GM04503 (cell line): ENCODE data around the gene PCID2.

Source experiments
- DNase-seq: peaks from one replicate; pipeline ENCODE4 v3.0.0-alpha.2; 2012; ENCODE audit warnings: low read depth

PCID2 gene

GRCh38 chr13:113149711-113150549 is 58.5 kb downstream of the PCID2 start:
- DNase-seq, result no peak

GRCh38 chr13:113148940-113149503 is 59.4 kb downstream of the PCID2 start:
- DNase-seq, result no peak

- no peak for DNase-seq
These were observed 60.1 kb downstream of the PCID2 start for GRCh38 chr13:113148407-113148806.

GRCh38 chr13:113147206-113147605 is 61.3 kb downstream of the PCID2 start:
- no peak for DNase-seq

GRCh38 chr13:113146750-113147149 is 61.7 kb downstream of the PCID2 start:
- no peak for DNase-seq

- no peak for DNase-seq
These were observed 62.4 kb downstream of the PCID2 start for GRCh38 chr13:113145911-113146598.

- no peak for DNase-seq
These were observed 63.0 kb downstream of the PCID2 start for GRCh38 chr13:113145496-113145895.

GRCh38 chr13:113144255-113144629 is 64.2 kb downstream of the PCID2 start:
- no peak for DNase-seq

GRCh38 chr13:113143466-113144254 is 64.8 kb downstream of the PCID2 start:
- no peak for DNase-seq

- DNase-seq, result no peak
These were observed 65.6 kb downstream of the PCID2 start for GRCh38 chr13:113142876-113143275.

GRCh38 chr13:113141601-113141970 is 66.9 kb downstream of the PCID2 start:
- no peak for DNase-seq

GRCh38 chr13:113140677-113141600 is 67.5 kb downstream of the PCID2 start:
- DNase-seq, result no peak

GRCh38 chr13:113139577-113139976 is 68.9 kb downstream of the PCID2 start:
- no peak for DNase-seq

GRCh38 chr13:113138792-113139551 is 69.5 kb downstream of the PCID2 start:
- DNase-seq, result no peak

GRCh38 chr13:113137691-113138298 is 70.7 kb downstream of the PCID2 start:
- DNase-seq, result no peak

- no peak for DNase-seq
These were observed 73.1 kb downstream of the PCID2 start for GRCh38 chr13:113135281-113135760.

- no peak for DNase-seq
These were observed 78.3 kb downstream of the PCID2 start for GRCh38 chr13:113129921-113130750.

- DNase-seq, result no peak
These were observed 79.0 kb downstream of the PCID2 start for GRCh38 chr13:113129480-113129879.
